Measurements from ENCODE around the gene NDUFAF3. TPM values are rescaled to one million over a fixed set of nuclear protein-coding genes. Genes with fewer than 3 reads are reported as not detected.

The NDUFAF3 gene
- total and polyA plus RNA-seq, 10 of the 15 experiments (the other 5 are each of a cell fraction or from before 2014, with no cell fraction given): 25.4 to 228 (median 63.9) TPM

- 0 out of 2 replicates have a peak overlapping the region, but pooled peaks have one; percentile 4 for H3K4me2 ChIP-seq (ENCODE audit: control insufficient read depth, insufficient read depth)
- peaks cover 16% of the 10 kb centered on the region for H3K4me1 ChIP-seq (ENCODE audit: control insufficient read depth, insufficient read depth, low read length)
- no TSS peak for BruUV-seq (replicated peaks)
- no peak overlapping the region for H3K9ac ChIP-seq (ENCODE audit: control insufficient read depth, insufficient read depth, low read length)
- no peak overlapping the region for H3K27ac ChIP-seq (ENCODE audit: control insufficient read depth, insufficient read depth)
- intact Hi-C loops (cut with micrococcal nuclease; ENCODE audit: unreplicated experiment) (loop anchor here (10.0 kb wide), 2 partner anchors 320 to 650 kb away; partner anchors contain the start of genes APEH and USP4), in situ Hi-C loops (cut with MboI) (no loop called here)
- ATAC-seq (peak; percentile 1; the same call in 1 of the 3 replicates), FAIRE-seq (no peak), DNase-seq (ENCODE audit: low read depth, low spot score) (no peak)
- no peaks in the 10 kb centered on the region for H4K20me1 ChIP-seq (ENCODE audit: control insufficient read depth, insufficient read depth)
- ChIA-PET POLR2A (interaction anchor here (0.9 to 1.9 kb wide), 5 partner anchors 18 to 96 kb away, joined by 3 to 6 read pairs (median 4); partner anchors contain the start of genes P4HTM and WDR6), SMC1A (ENCODE audit: uncharacterized antibody, unreplicated experiment) (interaction anchor here (6.1 kb wide), 1 partner anchor 36 kb away, joined by 31 read pairs; the partner anchor contains the start of gene P4HTM), RAD21 (ENCODE audit: unreplicated experiment) (no interaction called here), CTCF (interaction anchor here (0.9 to 3.0 kb wide), 5 partner anchors 8 to 37 kb away, joined by 3 to 15 read pairs (median 3); partner anchors contain the start of gene WDR6)
- no peak overlapping the region for H2AFZ ChIP-seq (ENCODE audit: control insufficient read depth, low read depth, low read length)
- peaks cover 59% of the 10 kb centered on the region for H3K79me2 ChIP-seq (ENCODE audit: control insufficient read depth, insufficient read depth, low read length)
- 49% methylated on average over 13 of the region's 13 CpGs for WGBS (ENCODE audit: insufficient coverage, insufficient replicate concordance, low lambda C conversion rate, missing lambda C conversion rate)
- no peaks in the 10 kb centered on the region for H3K9me3 ChIP-seq (replicated peaks; ENCODE audit: control insufficient read depth, insufficient read depth, low read length)
- H3K27me3 ChIP-seq (replicated peaks in 1 of 2; ENCODE audit: control insufficient read depth in 2 of 2, insufficient read depth in 2 of 2, low read length in 1 of 2): no peaks in the 10 kb centered on the region
- H3K36me3 ChIP-seq (ENCODE audit: control insufficient read depth in 2 of 2, insufficient read depth in 2 of 2, low read length in 1 of 2): peaks cover 19 to 23% of the 10 kb centered on the region in 2 experiments
- no peak overlapping the region for H3K4me3 ChIP-seq
- TF ChIP-seq SMAD1 (IDR thresholded peaks at IDR 0.05; ENCODE audit: low read depth, partially characterized antibody): no peak
- no peak for TF ChIP-seq PAX5 (IDR thresholded peaks at IDR 0.05; ENCODE audit: borderline replicate concordance, low read depth, low read length)
- no peak for TF ChIP-seq ZNF24 (IDR thresholded peaks at IDR 0.05)
- no peak for TF ChIP-seq PML (IDR thresholded peaks at IDR 0.05; ENCODE audit: low read length)
- no peak for TF ChIP-seq SMC3 (IDR thresholded peaks at IDR 0.05; ENCODE audit: borderline replicate concordance, low read length)
- TF ChIP-seq ZNF274 (IDR thresholded peaks at IDR 0.05; ENCODE audit: insufficient read depth, insufficient read length): no peak
- TF ChIP-seq SUZ12 (IDR thresholded peaks at IDR 0.05; ENCODE audit: unreplicated experiment): no peak
- TF ChIP-seq BHLHE40 (IDR thresholded peaks at IDR 0.05; ENCODE audit: borderline replicate concordance in 1 of 2, low read depth in 2 of 2, low read length in 1 of 2): peak; percentile 96
- TF ChIP-seq IKZF1 (conservative IDR thresholded peaks at IDR 0.05): no peak
- TF ChIP-seq TAF1 (IDR thresholded peaks at IDR 0.05; ENCODE audit: borderline replicate concordance, low read depth, low read length): no peak
- no peak for TF ChIP-seq ZBTB11 (CRISPR knock-in tag; IDR thresholded peaks at IDR 0.05)
- TF ChIP-seq ZBED1 (IDR thresholded peaks at IDR 0.05; ENCODE audit: borderline replicate concordance): no peak
- no peak for TF ChIP-seq YY1 (IDR thresholded peaks at IDR 0.05; ENCODE audit: low read depth, low read length)
- TF ChIP-seq NR2C2 (IDR thresholded peaks at IDR 0.05; ENCODE audit: borderline replicate concordance, control insufficient read depth, insufficient read length, low read depth): no peak
- no peak for TF ChIP-seq MYC (IDR thresholded peaks at IDR 0.05; ENCODE audit: insufficient read depth, insufficient read length, insufficient replicate concordance, low read length, severe bottlenecking)
- TF ChIP-seq RAD21 (IDR thresholded peaks at IDR 0.05; ENCODE audit: insufficient read depth, low read depth, low read length): no peak
- TF ChIP-seq KLF5 (IDR thresholded peaks at IDR 0.05; ENCODE audit: partially characterized antibody): no peak
- TF ChIP-seq CBX3 (IDR thresholded peaks at IDR 0.05; ENCODE audit: borderline replicate concordance, low read depth): no peak
- TF ChIP-seq RAD51 (IDR thresholded peaks at IDR 0.05): no peak
- TF ChIP-seq ATF2 (IDR thresholded peaks at IDR 0.05; ENCODE audit: low read length): no peak
These were observed 3.3 kb downstream of the NDUFAF3 start for GRCh38 chr3:49025005-49025792.

Measured in GM12878 (cell line).